GF-D8 (cell line): ENCODE data around the gene TUBA8.
"Not testable (repeated sequence)": the region's sequence is repeated elsewhere in the genome, so short reads cannot be mapped to it uniquely, and the experiment has no call there.

Experiments
- DNase-seq: peaks from one replicate; lab custom pipeline; 2025; lab: John Stamatoyannopoulos, UW

Gene TUBA8

DNA sequence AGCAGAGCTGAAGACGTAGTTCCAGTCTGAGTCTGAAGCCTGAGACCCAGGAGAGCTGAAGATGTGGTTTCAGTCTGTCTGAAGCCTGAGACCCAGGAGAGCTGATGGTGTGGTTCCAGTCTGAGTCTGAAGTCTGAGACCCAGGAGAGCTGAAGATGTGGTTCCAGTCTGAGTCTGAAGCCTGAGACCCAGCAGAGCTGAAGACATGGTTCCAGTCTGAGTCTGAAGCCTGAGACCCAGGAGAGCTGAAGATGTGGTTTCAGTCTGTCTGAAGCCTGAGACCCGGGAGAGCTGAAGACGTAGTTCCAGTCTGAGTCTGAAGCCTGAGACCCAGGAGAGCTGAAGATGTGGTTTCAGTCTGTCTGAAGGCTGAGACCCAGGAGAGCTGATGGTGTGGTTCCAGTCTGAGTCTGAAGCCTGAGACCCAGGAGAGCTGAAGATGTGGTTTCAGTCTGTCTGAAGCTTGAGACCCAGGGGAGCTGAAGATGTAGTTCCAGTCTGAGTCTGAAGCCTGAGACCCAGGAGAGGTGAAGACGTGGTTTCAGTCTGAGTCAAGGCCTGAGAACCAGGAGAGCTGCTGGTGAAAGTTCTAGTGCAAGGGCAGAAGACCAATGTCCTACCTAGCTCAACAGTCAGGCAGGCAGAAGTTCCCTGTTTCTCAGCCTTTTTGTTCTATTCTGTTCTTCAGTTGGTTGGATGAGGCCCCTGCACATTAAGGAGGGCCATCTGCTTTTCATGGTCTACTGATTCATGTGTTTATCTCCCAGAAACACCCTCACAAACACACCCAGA lies 3.9 kb upstream of the TUBA8 start:
- not testable (repeated sequence) for DNase-seq

DNA sequence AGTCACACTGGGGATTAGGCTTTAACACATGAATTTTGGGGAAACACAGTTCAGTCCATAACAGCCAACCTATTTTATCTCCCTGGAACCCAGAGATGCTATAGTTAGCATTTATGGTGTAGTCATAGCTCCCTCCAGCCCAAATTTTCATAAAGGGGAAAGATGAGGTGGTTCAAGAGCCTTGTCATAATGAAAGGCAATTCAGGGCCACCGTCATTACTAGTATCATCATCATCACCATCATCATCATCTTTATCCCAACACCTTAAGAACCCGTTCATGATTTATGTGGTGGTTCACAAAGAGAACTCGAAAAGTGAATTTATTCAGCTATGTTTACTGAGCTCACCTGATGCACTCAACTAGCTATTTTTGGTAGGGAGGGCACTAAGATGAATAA lies 2.4 kb upstream of the TUBA8 start:
- no peak for DNase-seq

DNA sequence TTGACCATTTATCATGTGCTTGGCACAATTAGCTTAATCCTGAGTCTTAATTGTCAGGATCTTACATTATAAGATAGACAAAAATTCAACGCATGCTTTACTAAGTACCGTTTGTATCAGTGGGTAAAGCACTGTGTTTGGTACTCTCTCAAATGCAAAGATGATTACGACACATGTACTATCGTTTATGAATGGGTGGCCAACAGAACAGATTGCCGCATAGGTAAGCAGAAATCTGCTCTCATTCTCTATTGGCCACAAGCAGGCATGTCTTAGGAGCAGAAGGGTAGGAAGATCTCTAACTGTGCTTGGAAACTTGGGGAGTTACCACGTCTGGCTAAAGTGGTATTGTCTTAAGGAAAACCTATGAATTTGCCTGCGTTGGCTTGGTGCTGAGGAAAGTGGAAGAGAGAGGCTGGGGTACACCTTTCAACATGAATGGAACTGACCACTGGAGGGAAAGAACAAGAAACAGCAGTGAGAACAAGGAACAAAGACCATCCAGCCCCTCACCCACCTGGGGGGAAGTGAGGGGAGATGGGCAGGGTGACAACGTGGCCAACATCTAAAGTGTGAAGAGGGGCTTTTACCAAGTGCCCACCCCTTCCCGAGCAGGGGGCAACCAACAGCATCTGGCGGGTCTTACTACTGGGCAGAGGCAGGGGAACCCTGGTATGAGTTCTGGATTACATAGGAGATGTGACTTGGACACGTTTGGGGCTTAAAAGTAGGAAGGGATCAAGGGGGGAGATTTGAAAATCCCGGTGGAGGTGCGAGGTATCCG lies 1.0 kb upstream of the TUBA8 start:
- no peak for DNase-seq

DNA sequence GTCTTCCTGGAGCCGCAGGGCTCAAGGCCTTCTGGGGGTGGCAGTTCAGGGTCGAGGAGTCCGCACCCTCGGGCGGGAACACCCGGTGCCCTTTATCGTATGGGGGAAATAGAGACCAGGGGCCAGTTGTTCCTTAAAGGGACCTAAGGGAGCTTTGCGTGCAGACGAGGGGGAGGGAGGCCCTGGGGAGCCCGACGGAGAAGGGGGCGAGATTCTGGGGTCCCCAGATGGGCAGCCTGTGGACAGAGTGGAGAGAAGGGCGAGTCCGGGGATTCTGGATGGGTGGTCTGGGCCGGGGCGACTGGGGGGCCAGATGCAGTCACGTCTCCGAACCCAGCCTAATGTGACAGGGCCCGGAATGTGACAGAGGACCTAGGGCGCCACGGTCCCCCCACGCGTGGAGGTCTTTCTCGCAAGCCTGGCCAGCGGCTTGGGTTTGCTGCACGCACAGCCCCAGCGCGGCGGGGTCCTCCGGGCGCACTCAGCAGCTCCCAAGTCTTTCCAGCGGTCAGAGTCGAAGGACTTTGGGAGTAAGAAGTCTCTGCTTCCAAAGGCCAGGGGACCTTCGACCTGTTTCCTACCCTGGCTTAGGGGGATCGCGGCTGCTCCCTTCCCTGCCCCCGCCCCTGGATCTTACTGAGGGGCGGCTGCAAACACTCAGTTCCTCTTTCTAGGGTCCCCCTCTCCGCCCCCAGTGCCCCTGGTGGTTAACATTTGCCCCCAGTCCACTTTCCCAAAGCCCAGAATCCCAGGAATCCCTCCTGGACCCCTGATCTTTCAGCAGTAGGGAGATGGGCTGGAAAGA lies 547 bp downstream of the TUBA8 start:
- DNase-seq: no peak

DNA sequence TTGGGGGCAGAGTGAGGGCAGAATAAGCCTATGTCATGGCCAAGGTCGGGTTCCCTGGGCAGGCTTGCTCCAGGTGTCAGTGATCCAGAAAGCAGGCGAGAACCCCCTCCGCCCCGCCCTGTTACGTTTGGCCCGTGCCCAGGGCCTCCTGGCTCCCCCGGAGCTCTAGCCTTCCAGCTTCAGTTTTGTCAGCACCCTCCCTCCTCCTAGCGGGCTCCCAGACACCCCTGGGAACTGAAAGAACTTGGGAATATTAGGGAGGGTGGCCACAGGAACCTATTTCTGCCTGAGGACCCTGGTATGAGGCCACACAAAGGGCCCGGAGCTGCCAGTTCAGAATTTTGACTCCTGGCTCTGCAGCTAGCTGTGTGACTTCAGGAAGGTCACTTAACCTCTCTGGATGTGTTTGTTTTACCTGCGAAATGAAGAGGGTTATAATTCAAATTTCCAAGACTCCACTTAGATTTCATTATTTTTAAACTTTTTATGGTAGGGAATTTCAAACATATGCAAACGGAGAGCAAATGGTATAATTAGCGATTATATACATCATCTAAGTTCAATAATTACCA lies 1.2 kb downstream of the TUBA8 start:
- no peak for DNase-seq

DNA sequence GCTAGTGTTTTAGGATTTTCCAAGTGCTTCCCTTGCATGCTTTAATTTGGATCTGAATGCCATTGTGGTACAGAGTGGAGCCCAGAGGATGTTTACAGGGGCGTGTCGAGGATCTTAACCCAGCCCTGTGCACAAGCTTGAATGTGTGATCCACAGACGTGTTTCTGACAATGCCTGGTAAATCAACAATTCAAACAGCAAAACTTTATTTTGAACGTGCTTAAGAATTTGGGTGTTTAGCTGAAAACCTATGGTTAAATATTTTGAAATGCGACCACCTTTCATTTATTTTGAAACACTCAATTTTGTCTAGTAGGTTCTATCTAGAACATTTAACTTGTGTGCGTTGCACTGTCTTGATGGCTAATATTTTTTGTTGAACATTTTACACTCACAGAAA lies 1.8 kb downstream of the TUBA8 start:
- no peak for DNase-seq

DNA sequence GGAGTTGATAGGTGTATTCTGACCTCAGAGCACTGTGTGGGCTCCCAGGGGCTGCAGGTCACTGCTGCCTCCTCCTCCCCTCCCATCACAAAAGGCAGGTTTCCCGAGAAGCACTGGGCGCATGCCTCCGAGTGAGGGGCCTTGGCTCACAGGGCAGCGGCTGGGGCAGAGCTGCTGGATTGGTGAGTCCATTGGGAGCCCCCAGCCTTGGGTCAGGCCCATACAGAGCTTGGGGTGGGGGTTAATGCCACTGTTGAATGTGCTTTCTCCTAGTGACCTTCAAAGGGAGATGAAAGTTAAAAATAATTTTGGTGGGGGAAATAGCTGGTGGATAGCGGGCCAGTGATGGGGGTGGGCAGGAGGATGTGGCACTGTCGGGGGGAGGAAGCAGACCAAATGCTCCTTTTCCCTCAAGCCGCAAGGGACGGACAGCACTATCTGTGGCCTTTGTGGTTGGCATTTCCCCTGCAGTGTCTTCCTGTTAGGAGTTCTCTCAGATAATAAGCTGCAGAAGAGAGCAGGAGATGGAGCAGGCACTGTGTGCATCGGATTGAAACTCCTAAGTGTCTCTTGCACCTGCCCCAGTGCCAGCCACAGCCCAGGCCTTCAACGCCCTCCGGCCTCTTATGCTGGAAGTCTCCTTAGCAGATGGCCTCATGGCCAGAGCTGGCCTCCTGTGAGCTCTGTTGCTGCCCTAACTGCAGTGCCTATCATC lies 3.2 kb downstream of the TUBA8 start:
- DNase-seq: peak; percentile 92

DNA sequence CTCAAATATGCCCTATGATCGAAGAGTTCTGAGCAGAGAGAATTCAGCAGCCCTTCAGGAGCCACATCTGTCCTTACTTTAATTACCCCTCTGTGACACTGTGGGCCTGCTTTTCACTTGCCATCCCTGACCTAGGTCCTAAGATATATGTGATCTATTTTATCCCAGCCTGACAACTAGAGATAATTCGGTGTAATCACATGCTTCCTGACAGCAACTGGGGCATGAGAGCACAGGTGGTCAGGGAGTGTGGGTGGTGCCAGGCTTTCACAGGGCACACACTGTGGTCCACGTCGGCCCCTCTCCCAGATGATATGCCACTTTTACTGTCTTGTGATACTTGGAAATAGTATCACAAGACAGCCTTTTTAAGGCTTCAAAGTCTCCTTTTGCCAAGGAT lies 3.9 kb downstream of the TUBA8 start:
- DNase-seq: peak; percentile 28

DNA sequence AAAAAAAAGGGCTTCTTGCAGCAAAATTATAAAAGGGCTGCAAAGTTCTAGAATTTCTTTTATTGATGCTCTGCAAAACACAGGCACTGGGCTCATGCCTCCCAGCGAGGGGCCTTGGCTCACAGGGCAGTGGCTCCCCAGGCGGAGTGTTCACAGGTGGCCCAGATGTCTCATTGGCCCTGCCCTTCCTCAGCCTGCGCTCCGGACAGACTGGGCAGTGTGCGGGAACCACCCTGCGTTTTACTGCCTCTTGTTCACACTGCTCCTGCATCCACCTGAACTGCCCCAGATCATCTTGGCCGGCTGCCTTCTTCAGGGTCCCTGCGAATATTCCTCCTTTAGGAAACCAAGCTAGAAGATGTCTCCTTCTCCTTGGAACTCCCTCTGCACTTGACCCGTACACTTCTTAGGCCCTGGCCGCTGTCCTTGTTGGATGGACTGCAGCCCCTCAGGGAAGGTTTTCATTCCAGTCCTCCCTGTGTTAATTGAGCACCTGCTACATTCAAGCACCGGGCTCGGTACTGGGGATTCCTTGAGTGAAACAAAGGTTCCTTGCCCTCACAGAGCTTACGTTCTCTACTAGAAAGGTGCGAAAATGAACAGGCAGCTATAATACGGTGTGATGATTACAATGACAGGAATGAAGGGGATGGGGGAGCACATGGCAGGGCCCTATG lies 4.5 kb downstream of the TUBA8 start:
- no peak for DNase-seq

DNA sequence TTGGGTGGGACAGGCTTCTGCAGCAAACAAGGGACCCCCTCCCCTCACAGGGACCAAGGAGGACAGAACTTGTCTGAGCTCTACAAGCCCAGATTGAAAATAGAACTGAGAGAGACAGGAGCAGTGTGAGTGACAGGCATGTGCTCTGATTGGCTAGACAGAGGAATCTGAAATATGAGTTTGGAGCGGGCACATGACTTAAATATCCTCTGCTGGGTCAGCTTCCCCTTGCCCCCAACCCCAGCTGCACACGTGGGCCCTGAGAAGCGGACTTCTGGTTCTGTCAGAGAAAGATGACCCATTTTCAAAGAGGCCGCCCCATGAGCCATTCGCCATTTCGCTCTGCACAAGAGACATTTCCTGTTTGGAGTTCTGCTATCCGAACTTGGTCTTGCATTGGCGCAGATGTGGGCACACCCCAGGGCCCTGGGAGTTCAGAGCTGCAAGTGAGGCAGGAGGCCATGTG lies 5.3 kb downstream of the TUBA8 start:
- no peak for DNase-seq

DNA sequence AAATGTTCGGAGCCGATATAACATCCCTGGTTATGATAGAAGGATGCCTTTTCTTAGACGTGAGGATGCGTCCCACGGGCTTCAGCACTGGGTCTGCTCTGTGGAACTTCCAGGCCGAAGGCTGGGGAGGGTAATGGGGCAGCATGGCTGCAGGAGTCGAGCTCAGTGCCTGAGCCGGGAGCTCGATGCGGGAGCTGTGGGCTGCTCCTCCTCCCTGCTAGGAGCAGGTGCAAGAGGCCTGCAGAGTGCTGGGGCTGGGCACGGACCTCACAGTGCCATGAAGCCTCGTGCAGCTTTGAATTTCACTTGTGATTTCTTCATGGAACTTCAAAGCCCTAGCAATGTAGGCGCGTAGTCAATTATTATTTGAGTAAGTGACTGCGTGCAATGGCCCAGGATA lies 6.0 kb downstream of the TUBA8 start:
- DNase-seq: no peak

DNA sequence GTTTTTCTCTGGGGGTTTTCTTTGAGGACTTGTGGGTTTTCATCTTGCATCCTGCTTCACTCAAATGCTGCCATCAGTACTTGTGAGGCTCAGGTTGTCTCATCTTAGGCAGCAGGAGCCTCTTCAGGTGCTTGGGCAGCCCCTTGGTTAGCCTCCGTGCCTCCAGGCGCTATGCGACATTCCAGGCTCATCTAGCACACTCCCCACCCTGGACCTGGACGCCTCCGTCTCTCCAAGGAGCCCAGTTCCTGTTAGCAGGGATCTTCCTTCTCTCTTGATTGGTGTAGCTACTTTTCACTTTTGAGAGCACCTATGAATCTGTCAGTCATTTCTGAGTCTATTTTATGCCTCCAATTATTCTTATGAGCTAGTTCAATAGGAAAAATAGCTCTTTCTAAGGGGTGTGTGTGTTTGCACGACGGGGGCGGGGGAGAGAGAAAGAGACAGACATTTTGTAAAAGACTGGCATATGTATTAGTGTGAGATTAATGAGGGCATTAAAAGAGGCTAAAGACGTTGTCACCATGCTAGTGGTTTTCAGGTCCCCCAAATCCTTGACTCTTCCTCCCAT lies 7.8 kb downstream of the TUBA8 start:
- DNase-seq: no peak

DNA sequence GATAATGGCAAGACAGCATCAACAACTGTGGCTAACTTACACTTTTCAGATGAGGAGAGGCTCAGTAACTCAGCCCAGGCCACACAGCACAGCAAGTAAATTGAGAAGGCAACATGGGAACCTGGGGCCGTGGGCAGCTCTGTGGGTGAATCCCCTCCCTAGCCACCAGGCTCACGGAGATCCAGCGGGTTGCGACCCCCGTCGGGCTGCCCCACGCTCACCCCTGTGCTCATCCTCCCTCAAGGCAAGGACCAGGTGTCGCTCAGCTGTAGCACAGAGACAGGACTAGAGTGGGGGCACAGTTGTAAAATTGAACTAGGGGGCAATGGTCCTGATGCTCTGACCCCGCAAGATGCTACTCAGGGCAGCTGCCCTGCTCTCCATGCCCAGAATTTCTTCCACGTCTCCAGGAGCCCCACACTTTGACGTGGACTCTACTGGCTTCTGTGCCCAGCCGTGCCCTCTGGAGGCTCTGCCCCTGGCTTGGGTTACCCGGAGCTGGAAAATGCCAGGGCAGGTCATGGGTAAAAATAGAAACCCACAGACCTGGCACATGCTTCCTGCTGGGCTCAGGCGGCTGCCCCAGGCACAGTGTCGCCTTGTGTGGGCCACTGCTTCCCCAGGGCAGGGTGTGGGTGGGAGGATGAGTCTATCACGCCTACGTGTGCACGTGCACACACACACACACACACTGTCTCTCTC lies 9.0 kb downstream of the TUBA8 start:
- no peak for DNase-seq

DNA sequence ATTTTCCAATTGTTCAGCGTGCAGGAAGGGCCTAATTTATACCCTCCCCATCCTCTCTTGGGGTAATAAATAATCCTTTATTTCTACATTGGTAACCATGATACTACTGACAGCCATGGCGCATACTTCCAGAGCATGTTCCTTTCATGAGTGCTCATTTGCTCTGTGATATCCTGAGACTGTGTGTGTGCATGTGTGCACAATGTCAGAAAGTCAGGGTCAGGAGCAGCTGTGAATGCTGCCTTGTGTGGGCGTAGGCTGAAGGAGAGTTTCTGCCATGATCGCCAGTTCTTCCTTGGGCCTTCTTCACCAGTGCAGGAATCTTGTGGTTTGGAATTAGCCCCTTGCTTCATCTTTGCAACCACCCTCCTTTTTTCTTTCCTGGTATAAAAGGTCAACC lies 10.2 kb downstream of the TUBA8 start:
- no peak for DNase-seq

DNA sequence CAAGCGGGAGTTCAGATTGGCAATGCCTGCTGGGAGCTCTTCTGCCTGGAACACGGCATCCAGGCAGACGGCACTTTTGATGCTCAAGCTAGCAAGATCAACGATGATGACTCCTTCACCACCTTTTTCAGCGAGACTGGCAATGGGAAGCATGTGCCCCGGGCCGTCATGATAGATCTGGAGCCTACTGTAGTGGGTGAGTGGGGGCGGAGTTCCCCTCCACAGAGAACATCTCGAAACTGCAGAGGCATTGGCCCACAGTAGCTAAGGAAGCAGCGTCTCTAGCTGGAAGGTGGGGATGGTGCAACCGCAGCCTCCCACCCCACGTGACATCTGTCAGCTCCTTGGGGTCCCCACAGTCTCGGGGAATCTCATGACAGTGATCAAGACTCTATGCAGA lies 10.9 kb downstream of the TUBA8 start:
- DNase-seq: no peak

DNA sequence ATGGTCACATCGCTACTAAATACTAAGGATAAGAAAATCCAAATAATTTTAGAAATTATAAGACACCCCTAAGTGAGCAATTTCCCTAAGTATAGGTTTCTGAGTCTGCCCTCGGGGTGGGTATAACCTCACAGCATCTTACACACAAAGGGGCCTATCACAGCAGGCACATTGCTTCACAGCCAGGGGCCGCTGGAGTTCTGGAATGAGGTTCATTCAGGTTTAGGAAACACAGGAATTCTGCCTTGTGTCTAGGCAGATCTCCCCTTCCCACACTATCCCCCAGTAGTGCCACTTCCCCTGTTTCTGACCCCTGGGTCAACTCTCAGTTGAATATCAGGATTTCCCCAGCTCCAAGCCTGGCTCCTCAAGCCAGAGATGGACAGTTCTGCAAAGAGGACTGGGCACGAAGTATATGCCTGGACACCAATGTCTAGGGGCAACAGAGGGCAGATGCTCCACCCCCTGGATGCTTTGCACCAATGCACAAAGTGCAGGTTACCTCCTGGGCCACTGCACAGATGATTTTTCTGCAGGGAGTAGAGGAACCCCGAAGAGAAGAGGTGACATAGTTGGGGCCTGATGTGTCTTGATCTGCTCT lies 11.4 kb downstream of the TUBA8 start:
- no peak for DNase-seq

DNA sequence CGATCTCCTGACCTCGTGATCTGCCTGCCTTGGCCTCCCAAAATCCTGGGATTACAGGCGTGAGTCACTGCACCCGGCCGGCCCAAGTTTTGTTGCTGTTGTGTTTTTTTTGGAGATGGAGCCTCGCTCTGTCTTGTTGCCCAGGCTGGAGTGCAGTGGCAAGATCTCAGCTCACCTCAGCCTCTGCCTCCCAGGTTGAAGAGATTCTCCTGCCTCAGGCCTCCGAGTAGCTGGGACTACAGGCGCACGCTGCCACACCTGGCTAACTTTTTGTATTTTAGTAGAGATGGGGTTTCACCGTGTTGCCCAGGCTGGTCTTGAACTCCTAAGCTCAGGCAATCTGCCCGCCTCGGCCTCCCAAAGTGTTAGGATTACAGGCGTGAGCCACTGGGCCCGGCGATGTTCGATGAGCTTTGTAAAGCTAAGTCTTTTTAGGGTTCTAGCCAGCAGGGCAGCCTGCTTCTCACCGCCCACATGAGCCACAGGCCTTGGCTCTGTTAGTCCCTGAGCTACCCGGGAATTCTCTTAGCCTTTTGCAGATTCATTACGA lies 12.9 kb downstream of the TUBA8 start:
- DNase-seq: not testable (repeated sequence)

DNA sequence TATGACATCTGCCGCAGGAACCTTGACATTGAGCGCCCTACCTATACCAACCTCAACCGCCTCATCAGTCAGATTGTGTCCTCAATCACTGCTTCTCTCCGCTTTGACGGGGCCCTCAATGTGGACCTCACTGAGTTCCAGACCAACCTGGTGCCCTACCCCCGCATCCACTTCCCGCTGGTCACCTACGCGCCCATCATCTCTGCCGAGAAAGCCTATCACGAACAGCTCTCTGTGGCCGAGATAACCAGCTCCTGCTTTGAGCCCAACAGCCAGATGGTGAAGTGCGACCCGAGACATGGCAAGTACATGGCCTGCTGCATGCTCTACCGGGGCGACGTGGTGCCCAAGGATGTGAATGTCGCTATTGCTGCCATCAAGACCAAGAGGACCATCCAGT lies 16.0 kb downstream of the TUBA8 start:
- DNase-seq: no peak

DNA sequence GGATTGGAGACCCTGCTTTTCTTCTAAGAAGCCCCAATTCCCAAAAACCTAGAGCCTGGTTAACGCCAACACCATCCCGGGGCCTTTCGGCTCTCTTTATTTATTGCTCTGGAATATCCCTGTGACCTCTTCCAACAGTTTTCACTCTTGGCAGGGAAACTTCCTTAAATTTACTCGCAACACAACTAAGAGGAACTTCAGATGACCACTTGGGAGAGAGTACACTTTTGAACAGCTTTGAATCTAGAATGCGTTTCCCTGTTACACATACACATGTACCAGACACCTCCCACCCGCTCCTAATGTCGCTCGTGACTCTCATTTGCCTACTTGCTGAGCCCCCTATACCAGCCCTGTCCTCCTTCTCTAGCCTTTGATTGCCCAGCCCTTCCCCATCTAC lies 19.4 kb downstream of the TUBA8 start:
- no peak for DNase-seq
